GM10266 (cell line): ENCODE results near the gene KDM3A.

Experiments used
- DNase-seq: peaks from one replicate; pipeline ENCODE4 v3.0.0; 2012; ENCODE audit errors: extremely low spot score
- CTCF ChIP-seq: IDR thresholded peaks from 2 replicates; pipeline ENCODE4 v1.5.1; 2012; ENCODE audit warnings: mild to moderate bottlenecking, low read depth; ENCODE audit not compliant: control insufficient read depth, insufficient read depth; ENCODE audit errors: missing control alignments

KDM3A gene

DNA sequence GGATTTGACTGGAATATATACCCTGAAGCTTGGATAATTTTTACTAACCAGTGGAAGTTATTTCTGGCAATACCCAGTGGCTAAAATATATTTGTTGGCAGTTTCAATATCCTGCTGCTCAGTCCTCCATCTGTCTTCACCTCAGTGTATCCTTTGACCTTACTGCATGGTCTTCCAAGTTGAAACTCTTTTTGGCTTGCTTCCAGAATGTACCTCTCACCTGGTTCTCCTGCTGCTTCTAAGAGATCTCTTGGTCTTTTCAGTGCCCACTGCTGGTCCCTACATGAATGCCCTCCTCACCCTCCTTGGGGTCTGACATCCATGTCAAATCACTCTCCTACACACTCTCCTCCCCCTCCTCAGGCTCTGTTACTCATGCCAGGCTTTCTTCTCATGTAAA, 4.8 kb upstream of the KDM3A start:
- no peak for TF ChIP-seq CTCF
- no peak for DNase-seq

GRCh38 chr2:86439879-86440630, 1.1 kb upstream of the KDM3A start:
- no peak for TF ChIP-seq CTCF
- no peak for DNase-seq

- no peak for TF ChIP-seq CTCF
- DNase-seq: no peak
These were observed 266 bp downstream of the KDM3A start for GRCh38 chr2:86441392-86441881.

- TF ChIP-seq CTCF: no peak
- DNase-seq: peak; percentile 56
These were observed 891 bp downstream of the KDM3A start for GRCh38 chr2:86441882-86442641.

DNA sequence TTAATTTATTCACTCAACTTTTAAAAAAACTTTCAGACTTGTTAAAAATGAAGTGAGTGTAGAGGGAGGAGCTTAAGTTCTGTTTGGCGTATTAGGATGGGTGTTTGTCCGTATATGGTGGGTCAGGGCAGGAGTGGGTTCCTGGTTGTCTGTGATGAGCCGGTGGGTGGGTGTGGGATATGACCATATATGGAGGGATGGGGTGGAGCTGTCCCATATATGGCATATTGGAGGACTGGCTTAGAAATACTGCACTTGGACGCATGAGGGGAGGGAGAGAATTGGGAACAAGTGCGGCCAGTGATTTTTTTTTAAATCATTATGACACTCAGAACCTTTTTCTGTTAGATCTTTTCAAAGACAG, 1.5 kb downstream of the KDM3A start:
- TF ChIP-seq CTCF: no peak
- peak; percentile 88 for DNase-seq

DNA sequence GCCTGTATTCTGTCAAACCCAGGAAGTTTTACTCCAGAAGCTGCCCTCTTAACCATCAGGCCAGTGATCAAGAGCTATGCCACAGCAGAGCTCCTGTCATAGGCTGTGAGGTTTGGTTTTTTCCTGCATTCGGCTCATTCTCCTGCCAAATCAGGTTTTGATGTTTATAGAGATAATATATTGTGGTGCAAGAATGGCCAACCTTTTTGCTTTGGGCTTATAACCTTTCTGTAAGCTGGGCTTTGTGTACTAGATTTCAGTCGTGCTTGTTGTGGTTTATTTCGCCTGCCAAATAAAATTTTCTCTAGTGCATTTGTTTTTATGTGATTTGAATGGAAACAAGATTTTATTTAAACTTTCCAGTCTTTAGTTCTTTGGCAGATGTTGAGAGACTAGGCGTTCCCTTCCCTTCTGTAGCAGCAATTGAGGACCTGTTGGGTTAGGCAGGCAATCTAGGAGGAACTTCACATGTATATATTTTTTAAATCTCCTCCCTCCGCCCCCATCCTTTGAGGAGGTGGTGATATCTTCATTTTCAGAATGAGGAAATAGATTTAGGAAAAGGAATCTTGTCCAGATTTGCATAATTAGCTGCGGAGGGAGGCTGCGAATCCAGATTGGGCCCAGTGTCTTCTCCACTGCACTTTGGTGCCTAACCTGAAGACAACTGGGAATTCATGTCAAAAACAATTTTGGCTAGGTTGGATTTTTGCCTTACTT, 2.6 kb downstream of the KDM3A start:
- no peak for DNase-seq
- TF ChIP-seq CTCF: no peak

GRCh38 chr2:86445436-86445835, 4.3 kb downstream of the KDM3A start:
- no peak for TF ChIP-seq CTCF
- DNase-seq: no peak
